HG03520 (cell line): Measurements from ENCODE around the gene ENDOV.
A peak's percentile ranks its signal among the peaks of the same experiment; 100 is the strongest.

Experiments used
- ATAC-seq: cut with Tn5 transposase; IDR thresholded peaks from one replicate; pipeline ENCODE4 v1.9.1; 2021; ENCODE audit warnings: mild to moderate bottlenecking, moderate library complexity; ENCODE audit not compliant: unreplicated experiment

Gene ENDOV

DNA sequence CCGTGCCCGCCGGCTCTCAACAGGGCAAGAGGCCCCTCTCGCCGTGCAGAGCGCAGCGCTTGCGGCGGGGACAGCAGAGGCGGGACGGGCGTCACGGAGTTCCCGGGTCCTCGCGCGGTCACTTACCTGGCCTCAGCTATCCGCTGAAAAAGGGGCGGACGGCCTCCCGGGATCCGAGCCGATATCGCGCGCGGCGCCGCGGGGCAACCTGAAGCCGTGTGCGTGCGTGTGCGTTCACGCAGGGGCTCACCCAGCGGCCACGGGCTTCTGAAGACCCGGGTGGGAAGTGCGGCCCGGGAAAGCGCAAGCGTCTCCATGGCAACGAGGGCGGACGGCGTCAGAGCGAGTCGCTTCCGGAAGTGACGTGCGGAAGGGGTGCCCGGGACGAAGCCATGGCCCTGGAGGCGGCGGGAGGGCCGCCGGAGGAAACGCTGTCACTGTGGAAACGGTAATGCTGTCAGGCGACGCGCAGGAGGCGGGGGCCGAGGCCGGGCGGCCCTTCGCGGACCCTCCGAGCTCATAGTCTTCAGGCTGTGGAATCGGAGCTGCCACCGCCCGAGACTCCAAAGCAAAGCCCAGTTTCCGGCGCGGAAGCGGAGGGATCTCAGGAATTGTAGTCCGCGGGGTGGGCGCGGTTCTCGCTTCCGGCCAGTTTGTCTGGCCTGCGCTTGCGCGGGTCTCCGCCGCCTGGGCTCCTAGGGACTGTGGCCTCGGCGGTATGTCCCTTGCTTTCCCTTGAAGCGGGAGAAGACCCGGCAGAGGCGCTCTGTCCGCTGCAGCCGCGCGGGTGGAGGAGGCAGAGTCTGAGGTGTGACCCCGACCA lies at the start of gene ENDOV:
Gene ENDOV (plus strand): TSS at position 365 of the 823 bp plus-strand sequence. CDS start 28 bp downstream, at position 393.
- peak; percentile 88 for ATAC-seq

DNA sequence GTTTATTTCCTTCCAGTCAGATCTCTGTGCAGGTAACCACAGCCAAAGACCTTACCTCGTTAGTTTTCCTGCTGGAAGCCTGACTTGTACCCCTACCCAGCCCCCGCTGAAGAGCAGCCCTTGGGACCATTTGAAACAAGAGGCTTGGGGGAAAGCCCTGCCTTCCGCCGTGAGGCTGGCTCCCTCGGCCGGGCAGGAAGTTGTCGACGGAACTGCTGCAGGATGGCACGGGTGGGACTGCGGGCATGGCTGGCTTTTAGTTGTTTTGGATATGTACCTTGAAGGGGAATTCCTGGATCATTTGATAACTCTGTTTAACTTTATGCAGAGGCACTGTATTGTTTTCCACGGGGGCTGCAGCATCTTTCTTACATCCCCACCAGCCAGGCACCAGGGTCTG lies 49.0 kb upstream of the ENDOV start:
- no peak for ATAC-seq

DNA sequence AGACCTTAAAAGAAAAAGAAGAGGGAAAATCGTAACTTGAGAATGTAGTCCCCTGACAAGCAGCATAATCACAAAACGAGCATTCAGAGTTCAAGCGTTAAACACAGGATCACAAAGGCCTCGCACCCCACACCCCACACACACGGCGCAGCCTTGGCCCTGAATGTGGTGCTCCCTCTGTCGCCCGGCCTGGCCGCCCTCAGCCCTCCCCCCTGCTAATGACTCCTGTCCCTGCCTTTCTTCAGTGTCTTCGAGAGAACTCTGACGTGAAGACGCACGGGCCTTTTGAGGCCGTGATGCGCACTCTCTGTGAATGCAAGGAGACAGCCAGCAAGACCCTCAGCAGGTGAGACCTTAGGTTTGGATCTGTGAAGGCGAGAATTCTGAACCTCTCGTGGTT lies 47.5 kb upstream of the ENDOV start:
- ATAC-seq: no peak

DNA sequence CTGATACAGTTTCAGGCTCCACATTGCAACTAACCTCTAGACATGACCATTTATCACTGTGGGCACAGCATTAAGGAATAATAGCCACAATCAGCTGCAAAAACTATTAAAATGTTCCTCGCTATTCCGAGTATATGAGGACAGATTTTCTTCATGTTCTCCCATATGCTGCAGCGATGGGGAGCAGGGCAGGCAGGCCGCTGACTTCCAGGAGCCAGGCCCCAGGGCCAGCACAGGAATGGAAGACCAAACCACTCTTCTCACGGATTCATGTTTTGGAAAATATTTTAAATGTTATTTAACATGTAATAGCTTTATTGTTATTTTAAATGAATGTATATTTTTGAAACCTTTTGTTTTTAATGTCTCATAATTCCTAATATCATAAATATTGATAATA lies 43.8 kb upstream of the ENDOV start:
- no peak for ATAC-seq

DNA sequence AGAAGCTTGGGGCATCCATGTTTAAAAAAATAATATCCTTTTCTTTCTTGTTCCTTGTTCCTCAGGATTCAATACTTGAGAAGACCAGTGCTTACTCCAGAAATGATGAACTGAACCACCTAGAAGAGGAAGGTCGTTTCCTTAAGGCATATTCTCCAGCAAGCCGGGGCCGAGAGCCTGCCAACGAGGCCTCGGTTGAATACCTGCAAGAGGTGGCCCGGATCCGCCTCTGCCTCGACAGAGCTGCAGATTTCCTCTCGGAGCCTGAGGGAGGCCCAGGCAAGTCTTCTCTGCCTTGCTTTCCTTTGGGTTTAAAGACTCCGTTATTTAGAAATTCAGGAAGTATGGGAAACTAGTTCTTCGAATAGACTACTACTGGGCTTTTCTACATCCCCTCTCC lies 42.5 kb upstream of the ENDOV start:
- ATAC-seq: no peak

DNA sequence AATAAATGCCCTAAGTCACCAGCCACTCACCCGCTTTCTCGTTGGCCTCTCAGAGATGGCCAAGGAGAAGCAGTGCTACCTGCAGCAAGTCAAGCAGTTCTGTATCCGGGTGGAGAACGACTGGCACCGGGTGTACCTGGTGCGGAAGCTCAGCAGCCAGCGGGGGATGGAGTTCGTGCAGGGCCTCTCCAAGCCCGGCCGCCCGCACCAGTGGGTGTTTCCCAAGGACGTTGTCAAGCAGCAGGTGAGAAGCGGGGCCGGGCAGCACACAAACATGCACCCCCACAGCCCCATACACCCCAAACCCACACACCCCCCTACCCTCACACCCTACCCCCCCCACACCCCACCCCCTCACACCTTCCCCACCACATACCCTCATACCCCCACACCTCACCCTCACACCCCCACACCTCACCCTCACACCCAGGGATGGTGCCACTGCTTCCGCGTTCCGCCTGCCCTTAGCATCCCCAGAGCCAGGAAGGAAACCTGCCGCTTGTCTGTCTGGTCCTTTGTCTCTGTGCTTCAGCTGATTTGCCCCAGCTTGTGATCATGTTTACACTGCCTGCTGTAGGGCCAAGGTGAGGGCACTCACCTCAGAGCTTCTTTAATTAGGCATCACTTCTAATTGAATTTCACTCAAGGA lies 41.9 kb upstream of the ENDOV start:
- no peak for ATAC-seq

DNA sequence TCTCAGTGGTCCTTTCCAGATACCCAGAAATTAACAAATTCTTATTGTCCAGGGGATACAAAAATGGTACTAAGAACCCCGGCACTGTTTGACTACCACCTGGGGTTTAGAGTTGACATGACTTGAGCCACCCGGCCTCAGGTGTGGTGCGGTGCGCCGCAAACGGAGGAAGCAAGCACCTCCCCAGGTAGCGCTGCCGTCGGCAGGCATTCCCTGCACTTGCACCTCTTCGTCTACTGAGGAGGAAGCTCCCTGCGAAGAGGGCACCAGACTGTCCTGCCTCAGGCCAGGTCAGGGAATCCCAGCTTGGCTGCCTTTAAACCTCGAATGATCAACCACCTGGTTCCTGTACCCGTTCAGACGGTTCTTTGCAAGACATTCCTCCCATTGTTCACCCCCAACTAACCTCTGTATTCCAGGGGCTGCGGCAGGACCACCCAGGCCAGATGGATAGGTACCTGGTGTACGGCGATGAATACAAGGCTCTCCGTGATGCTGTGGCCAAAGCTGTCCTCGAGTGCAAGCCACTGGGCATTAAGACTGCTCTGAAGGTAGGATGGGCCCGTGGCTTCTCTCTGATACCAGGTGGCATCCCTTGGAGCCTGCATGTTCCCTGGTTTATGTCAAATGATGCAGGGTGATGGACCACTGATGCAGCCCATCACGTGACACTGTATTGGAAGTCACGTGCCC lies 40.8 kb upstream of the ENDOV start:
- no peak for ATAC-seq

DNA sequence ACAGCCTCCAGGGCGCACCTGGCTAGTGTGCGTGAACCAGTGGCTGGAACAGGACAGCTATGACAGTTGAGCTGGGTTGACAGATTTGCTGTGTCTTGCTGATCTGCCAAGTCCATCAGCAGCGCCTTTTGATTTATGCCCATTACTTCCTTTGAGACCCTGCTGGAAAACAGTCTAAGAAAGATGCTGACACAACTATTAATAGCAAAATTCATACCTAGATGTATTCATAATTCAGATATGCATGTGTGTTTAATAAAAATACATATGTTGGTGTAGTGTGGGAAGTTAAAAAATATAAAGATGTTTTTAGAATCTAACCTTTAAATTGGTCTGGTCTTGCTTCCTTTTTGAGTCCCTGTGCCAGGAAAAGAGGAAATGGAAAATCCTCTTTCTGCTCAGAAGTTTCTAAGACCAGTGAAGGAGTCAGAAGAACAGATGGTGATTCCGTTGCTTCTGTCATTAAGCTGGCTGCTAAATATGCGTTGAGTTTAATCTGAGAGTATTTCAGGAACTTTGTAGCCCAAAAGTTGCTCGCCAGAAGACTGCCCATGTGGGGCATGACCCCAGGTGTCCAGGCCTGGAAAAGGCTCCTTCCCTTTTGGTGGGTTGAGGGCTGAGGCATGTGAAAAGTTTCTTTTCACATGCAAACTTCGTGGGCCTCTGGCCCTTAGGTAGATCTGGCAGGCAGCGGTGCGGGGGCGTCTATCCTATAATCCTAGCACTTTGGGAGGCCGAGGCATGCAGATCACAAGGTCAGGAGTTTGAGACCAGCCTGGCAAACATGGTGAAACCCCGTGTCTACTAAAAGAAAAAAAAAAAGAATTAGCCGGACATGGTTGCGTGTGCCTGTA lies 40.0 kb upstream of the ENDOV start:
- ATAC-seq: no peak

DNA sequence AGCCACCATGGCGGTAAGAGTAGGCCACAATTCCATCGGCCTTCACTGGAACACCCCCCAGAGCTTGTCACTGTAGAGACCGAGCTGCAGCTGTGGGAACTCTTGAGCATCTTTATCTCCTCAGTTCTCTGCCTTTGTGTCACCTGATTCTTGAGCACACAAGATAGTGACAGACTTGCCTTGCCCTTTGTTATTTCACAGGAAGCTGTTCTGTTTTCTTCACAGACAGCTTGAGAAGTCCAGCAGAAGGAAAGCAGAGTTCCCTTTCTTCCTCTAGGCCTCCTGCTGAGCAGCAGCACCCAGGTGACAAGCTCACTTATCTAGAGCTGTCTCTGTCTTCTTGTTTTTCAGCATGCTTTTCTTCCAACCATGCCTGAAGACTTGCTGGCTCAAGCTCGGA lies 38.4 kb upstream of the ENDOV start:
- no peak for ATAC-seq

DNA sequence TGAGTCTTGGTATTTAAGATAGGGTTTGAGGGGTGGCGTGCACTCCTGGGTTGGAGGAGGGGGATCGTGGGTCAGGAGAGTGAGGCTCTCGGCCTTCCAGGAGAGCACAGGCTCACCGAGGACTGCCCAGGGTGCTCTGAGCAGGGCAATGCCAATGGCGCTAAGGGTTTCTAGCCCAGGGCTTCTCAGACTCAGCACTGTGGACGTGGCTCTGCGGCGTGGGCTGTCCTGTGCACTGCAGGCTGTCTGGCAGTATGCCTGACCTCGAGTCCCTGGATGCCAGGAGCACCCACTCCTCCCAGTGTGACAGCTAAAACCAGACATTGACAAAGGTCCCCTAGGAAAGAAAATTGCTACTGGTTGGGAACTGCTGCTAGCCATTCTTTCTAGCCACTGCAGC lies 37.2 kb upstream of the ENDOV start:
- no peak for ATAC-seq

DNA sequence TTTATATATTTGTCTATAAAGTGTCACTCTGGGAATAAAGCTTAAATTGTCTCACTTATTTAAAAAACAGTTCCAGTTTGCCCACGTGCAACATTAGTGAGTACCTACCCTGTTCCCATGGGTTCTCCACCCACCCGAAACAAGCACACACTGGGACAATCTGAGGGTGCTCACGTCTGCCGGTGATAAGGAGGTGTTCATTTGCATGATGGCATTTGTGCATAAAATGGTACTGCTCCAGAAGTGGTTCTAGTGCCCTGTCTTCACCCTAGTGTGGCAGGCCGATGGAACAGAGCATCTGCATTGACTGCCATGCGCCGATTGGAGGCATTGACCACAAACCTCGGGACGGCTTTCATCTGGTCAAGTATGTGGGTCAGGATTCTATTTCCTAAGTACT lies 35.6 kb upstream of the ENDOV start:
- no peak for ATAC-seq

DNA sequence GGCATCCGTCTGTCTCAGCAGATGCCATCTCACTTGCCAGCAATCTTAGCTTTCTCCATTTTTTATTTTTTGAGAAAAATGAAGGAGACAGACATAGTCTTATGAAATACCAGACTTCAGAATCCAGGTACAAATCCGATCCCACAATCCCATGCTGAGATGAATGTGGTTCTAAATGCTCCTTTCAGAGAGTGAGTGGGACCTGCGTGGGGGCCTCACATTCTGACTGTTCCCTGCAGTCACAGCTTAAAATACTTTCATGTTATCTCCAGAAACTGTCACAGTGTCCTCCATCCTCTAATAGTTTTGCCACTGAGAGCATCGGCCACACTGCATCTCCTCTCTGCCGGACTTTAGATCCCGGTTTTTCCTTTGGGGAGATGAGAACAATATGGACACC lies 34.9 kb upstream of the ENDOV start:
- no peak for ATAC-seq

DNA sequence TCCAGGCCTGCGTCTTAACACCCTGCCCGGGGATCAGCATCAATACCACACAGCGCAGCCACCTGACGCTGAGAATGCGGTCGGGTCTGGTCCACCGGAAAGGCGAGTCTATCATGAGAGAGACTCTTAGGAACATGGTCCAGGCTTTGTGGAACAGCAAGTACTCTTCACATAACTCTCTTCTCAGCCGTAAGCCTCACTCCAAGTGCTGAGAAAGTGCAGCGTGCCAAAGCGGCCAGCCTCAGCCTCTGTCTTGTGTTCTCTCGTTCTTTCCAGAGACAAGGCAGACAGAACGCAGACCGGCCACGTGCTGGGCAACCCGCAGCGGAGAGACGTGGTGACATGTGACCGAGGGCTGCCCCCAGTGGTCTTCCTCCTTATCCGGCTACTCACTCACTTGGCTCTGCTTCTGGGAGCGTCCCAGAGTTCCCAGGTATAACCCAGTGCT lies 34.4 kb upstream of the ENDOV start:
- no peak for ATAC-seq

DNA sequence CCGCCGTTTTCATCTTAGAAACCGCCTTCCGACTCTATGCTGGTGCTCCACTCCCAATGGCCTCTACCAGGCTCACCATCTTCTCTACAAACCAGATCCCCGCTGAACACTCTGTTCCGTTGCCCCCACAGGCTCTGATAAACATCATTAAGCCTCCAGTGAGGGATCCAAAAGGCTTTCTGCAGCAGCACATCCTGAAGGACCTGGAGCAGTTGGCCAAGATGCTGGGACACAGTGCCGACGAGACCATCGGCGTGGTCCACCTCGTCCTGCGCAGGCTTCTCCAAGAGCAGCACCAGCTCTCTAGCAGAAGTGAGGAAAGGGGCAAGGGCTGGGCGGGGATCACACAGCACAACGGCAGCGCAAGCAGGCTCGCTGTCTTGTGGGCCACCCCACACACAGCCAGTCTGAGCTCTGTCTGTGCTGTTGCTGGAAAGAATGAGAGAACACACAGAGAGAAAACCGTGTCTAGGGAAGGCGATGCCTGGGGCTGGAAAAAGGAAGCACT lies 33.5 kb upstream of the ENDOV start:
- no peak for ATAC-seq

DNA sequence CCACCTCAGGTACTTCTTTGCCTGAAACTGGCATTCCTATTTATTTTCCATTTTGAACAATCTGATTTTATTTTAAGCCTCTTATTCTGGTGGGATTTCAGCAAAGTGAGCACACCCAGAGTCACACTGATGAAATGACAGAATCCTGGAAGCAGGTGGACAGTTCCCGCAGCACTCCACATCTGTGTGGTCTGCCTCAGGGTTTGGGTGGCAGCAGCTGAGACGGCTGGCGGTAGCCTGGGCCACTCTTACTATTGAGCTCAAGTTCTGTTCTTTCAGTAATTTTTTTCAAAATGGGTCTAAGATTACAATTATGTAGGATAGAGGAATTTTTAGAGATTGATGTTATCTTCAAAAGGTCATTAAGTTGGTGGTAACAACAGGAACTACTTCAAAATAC lies 32.5 kb upstream of the ENDOV start:
- ATAC-seq: no peak

DNA sequence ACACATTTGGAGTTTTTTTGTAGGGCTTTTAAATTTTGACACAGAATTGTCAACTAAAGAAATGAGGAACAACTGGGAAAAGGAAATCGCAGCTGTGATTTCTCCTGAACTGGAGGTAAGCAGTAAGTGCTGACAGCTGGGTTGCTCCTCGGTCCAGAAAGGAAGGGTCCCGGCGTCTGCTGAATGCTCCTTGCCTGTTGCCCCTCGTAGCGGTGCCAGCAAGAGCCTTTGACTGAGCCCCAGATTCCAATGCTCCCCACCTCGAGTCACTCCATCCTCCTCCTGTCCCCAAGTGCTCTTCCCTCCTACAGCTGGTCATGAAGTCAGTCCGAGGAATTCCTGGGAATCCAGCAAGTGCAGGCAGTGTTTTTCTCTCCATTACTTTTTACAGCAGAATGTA lies 32.0 kb upstream of the ENDOV start:
- ATAC-seq: no peak

DNA sequence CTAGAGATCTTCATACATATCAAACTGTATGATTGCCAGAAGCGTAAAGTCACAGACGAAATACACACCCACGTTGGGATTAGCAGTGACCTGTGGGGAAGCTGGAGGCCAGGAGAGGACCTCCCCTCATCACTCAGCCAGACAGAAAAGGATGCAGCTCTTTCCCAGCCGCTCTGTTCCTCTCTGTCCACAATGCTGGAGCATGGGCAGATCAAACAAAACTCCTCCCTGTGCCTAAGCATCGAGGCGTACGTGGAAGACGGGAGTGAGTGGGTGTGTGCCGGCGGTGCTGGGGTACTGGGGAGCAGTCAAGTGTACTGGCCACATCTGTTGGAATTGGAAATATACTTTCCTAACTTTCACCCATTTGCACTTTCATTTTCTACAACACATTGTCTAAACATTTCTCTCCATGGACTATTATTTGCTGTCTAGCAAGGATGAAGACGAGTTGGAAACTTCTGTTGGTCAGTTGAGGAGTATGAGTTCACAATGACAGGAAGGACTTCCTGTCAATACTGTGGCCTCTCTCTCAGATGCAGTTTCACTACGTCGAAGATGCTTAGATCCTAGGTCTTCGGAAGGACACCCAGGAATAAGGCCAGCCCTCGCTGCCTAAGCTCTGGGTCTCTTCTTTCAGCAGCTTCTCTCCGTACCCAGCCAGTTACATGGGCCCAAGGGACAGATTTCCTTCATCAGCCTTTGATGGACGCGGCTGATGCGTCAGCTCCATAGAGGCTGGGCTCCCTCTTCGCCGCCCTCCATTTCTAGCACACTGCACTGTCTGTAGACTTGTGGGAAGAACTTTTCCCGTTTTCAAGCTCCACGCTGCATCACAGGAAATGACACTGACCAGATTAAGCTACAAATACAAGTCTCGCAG lies 30.6 kb upstream of the ENDOV start:
- ATAC-seq: no peak

DNA sequence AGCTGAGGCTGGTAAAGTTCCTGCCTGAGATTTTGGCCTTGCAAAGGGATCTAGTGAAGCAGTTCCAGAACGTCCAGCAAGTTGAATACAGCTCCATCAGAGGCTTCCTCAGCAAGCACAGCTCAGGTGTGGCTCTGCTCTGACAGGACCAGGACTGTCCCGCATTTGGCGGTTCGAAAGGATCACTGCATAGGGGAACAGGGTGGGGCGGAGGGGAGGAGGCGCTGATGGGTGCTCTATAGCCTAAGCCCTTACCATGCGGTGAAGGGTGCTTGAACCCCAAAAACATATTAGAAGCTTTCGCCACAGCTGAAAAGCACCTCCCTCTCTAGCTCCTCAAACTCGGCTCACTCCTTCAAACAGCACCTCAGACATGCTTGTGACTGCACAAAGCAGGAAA lies 29.9 kb upstream of the ENDOV start:
- no peak for ATAC-seq

DNA sequence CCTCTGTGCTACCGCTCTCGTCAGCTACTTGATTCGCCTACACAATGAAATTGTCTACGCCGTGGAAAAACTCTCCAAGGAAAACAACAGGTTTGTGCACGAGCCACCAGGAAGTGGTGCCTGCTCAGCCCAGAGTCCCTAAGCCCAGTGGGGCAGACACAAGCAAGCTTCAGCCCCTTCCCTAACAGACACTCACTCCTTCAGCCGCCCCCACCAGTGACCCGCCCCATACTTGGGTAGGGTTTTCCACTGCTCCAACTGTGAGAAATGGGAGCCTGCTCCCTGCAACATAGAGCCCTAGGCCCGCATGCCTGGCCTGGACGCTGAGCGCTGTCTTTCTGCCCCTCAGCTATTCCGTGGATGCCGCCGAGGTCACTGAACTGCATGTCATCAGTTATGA lies 28.6 kb upstream of the ENDOV start:
- ATAC-seq: no peak

DNA sequence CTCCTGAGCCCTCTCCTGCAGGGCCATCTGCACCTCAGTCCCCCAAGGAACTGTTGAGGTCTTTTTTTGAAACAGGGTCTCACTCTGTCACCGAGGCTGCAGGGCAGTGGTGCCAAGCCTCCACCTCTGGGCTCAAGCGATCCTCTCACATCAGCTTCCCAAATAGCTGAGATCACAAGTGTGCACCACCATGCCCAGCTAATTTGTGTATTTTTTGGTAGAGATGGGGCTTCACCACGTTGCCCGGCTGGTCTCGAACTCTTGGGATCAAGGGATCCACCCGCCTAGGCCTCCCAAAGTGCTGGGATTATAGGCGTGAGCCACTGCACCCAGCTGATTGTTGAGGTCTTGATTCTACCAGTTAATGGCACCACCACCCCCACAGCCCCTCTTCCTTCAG lies 27.9 kb upstream of the ENDOV start:
- no peak for ATAC-seq
